NCI-H1930 (cell line): ENCODE data around the gene CRYBB3.

Experiments
- DNase-seq, 2 experiments: peaks; one replicate each; lab custom pipeline; 2025; lab: John Stamatoyannopoulos, UW

Gene CRYBB3

DNA sequence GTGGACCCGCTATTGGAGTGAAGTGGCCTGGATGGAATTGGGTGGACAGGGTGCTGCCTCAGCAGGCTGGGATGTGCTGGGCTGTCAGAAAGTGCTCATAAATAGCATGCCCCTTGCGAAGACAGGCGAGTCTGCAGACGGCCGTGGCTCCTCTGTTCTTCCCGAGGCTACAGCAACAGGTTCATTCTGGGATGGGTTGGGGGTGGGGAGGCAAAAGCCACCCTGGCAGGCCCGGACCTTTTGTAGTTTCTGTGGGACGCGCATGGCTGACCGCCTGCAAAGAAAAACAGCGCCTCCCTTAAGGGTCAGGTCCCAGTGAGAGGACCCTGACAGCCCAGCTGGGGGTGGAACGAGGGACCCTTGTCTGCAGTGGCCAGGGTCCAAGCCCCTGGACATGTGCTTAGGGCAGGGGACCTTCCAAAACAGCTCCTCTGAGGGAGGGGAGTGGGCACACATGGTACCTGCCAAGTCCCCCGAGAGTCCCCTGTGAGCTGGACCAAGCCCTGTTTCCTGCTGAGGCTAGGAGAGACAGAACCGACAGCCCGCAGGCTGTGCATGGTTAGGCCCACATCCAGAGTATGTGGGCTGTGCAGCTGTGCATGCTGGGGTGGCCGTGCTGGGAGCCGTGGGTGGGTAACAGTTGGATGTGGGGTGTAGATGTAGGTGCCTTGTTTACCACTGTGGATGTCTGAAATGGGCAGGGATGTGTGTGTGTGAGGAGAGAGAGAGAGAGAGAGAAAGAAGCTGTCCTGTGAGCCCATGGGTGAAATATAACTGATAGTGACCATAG, at the start of gene CRYBB3:
Gene CRYBB3, plus strand, starts transcription at position 128 of the 790 bp plus-strand sequence. CDS start 1,539 bp downstream, outside the sequence.
- no peak for DNase-seq

DNA sequence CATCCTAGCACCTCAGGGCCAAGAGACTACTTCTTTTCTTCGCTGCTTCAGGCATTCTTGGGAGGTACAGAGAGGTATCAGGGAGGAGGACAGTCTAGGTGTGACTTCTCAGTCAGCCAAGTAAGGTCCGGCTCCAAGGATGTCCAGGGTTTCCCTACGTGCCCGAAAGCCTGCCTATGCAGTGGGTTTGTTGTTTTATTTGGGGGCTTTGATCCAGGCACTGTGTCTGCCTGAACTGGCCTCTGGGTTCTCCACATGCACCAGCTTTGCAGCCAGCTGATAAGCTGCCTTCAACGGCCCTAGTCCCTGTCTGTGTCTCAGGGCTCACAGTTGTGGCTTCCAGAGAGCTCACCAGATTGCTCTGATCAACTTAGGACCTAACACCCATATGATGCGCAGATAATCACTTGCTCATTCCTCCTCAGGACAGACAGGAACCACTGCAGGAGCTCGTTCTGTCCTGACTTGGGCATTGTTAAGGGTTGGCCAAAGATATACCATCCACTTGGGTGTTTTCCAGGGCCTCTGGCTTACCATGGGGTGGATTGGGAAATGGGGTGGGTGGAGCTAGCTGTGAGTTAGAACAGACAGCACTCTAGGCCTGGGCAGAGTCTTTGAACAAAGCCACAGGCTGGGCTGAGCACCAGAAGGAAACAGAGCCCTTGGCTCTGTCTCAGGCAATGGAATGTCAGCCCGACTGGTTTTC, 45.5 kb upstream of the CRYBB3 start:
- no peak for DNase-seq

DNA sequence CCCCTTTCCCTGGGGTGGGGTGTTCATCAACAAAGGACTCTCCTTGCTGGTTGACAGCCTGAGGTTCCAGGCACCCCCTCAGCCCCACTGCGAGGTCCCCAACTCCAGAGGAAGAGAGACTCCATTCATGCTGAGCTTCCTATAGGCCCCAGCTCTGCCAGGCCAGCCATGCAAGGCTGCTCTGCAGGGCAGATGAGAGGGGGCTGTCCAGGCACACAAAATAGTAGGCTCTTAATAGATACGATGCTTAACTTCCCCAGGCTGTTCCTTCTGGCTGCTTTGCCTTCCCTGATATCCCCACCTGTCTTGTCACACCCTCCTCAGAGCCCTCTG, 45.0 kb upstream of the CRYBB3 start:
- no peak for DNase-seq

DNA sequence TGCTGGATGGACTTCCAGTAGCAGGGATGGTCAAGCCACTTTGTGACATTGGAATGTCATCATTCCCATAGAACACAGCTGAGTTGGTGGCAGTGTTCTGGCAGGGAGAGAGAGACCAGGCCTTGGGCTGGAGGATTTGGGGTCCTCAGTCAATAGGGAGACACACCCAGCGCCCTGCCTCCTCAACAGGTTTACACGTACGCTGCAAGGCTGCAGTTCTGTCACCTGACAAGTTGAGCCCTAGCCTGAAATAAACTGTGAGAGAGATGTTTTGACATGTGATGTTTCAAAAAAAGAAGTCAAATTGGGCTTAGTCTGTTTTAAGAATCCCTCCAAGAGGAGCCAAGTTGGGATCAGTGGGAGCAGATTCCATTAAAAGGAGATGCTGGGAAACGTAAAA, 42.9 kb upstream of the CRYBB3 start:
- no peak for DNase-seq

DNA sequence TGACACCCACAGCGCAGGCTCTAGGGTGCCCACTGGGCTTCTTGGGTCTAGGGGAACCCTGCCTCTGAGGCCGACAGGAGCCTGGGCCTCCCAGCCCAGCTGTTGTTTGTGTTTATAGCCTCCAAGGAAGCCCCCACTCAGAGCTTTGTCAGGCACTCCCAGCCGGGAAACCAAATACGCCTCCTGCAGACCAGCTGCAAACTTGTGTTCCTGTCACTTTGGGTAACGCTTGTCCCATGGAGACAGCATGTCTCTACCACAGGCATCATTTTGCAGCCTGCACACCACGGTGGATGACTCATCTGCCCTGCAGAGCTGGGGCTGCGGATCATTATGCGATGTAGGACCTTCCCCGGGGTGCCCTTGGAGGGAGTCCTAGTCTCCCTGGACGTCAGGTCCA, 40.6 kb upstream of the CRYBB3 start:
- no peak for DNase-seq

- DNase-seq, result no peak
These were observed 39.3 kb upstream of the CRYBB3 start for GRCh38 chr22:25160120-25160996.

GRCh38 chr22:25161017-25161915, 38.4 kb upstream of the CRYBB3 start:
- DNase-seq, result no peak

- DNase-seq, result no peak
These were observed 37.6 kb upstream of the CRYBB3 start for GRCh38 chr22:25161916-25162530.

- no peak for DNase-seq
These were observed 37.1 kb upstream of the CRYBB3 start for GRCh38 chr22:25162561-25162960.

DNA sequence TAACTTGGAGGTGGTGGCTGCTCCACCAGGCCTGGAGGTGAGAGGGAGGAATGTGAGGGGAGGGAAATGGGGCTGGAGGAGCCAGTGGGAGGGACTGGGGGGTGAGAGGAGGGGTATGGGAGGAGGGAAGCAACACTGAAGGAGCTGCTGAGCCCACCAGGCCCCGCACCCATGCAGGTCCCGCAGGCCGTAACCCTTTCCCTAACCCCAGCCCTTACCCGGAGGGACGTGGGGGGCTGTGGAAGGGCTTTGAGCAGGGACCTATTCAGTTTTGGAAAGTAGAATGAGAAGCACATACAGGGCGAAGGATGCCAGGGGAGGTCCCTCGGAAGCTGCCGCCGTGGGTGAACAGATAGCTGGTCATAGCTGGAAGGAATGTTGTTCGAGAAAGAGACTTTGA, 33.9 kb upstream of the CRYBB3 start:
- no peak for DNase-seq

GRCh38 chr22:25166266-25167040, 33.2 kb upstream of the CRYBB3 start:
- no peak for DNase-seq

DNA sequence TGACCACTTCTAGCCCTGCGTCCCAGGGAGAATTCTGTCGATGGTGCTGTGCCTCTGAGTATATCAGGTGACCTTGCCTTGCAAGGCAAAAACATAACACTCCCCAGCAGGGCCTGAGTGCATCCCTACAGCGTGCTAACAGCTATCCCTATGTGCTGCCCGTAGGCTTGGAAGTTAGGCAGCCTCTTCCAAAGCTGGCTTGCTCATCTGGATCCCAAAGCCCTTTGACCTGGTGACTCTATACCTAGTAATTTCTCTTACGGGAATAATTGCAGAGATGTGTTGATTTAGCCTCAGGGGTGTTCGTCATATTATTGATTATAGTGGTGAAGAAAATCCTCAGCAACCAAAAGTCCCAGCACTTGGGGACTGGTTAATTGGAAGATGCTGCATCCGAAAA, 32.6 kb upstream of the CRYBB3 start:
- no peak for DNase-seq

GRCh38 chr22:25167834-25168601, 31.6 kb upstream of the CRYBB3 start:
- no peak for DNase-seq

DNA sequence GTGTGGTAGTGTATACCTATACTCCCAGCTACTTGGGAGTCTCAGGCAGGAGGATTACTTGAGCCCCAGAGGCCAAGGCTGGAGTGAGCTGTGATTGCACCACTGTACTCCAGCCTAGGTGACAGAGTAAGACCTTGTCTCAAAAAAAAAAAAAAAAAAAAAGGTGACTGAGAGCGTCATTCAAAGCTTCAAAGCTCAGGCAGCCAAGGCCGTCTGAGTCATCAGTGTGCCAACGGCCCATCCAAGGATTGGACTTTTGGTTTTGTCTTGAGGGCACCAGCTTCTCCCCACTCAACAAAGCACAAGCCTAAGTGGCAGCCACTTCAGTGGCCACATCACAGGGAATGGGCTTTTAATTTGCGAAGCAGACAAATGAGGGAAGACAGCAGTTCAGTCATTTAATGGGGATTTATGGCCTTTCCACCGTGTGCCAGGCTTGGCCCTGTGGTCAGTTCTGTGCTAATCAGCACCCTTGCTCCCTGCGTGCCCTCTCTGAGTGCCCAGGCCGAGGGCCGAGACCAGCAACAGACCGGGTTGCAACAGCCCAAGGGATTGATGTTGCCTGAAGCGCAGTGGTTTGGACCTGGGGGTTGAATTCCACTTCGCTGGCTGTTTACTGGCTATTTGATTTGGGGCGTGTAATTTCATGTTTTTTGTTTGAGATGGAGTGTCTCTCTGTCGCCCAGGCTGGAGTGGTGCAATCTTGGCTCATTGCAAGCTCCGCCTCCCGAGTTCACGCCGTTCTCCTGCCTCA, 30.2 kb upstream of the CRYBB3 start:
- no peak for DNase-seq

GRCh38 chr22:25170426-25170980, 29.2 kb upstream of the CRYBB3 start:
- no peak for DNase-seq

- no peak for DNase-seq
These were observed 27.5 kb upstream of the CRYBB3 start for GRCh38 chr22:25172153-25172552.

GRCh38 chr22:25174156-25174887, 25.3 kb upstream of the CRYBB3 start:
- DNase-seq, result no peak

- DNase-seq, result no peak
These were observed 24.7 kb upstream of the CRYBB3 start for GRCh38 chr22:25174888-25175411.
